WTC11 (cell line): ENCODE data around the gene SOX9. TPM values are rescaled to one million over a fixed set of nuclear protein-coding genes. Genes with fewer than 3 reads are reported as not detected.
A peak's percentile ranks its signal among the peaks of the same experiment; 100 is the strongest.

Experiments
- E2F5 ChIP-seq: sonication (generic); formaldehyde crosslinking; IDR thresholded peaks from 2 replicates; pipeline ENCODE4 v1.8.1; 2022; ENCODE audit warnings: mild to moderate bottlenecking, moderate library complexity, missing genetic modification reagents
- EMX1 ChIP-seq: fragments of 250-450 bp; sonication (Bioruptor Pico); IDR thresholded peaks from 2 replicates; pipeline ENCODE4 v1.8.0; 2021; ENCODE audit warnings: mild to moderate bottlenecking
- FOXJ3 ChIP-seq: sonication (generic); formaldehyde crosslinking; IDR thresholded peaks from 2 replicates; pipeline ENCODE4 v1.9.0; 2021; ENCODE audit warnings: missing genetic modification reagents, mild to moderate bottlenecking, borderline replicate concordance
- FOXK1 ChIP-seq: sonication (generic); formaldehyde crosslinking; IDR thresholded peaks from 2 replicates; pipeline ENCODE4 v1.8.0; 2022; ENCODE audit warnings: mild to moderate bottlenecking, moderate library complexity, missing genetic modification reagents
- HMGA2 ChIP-seq: fragments of 250-450 bp; sonication (Bioruptor Pico); IDR thresholded peaks from 2 replicates; pipeline ENCODE4 v1.4.0; 2021; ENCODE audit warnings: mild to moderate bottlenecking, moderate library complexity
- JAZF1 ChIP-seq: fragments of 250-450 bp; sonication (Bioruptor Pico); IDR thresholded peaks from 2 replicates; pipeline ENCODE4 v1.9.0; 2021; ENCODE audit warnings: moderate library complexity, mild to moderate bottlenecking, inconsistent platforms
- MAX ChIP-seq: sonication (generic); formaldehyde crosslinking; IDR thresholded peaks from 2 replicates; pipeline ENCODE4 v1.8.0; 2022; ENCODE audit warnings: mild to moderate bottlenecking, missing genetic modification reagents
- MLX ChIP-seq: sonication (generic); formaldehyde crosslinking; IDR thresholded peaks from 2 replicates; pipeline ENCODE4 v1.8.1; 2023; ENCODE audit warnings: mild to moderate bottlenecking, missing genetic modification reagents, moderate library complexity
- NFE2L1 ChIP-seq: sonication (generic); formaldehyde crosslinking; IDR thresholded peaks from 2 replicates; pipeline ENCODE4 v1.8.1; 2023; ENCODE audit warnings: missing genetic modification reagents
- NFYB ChIP-seq: sonication (generic); formaldehyde crosslinking; conservative IDR thresholded peaks from 2 replicates; pipeline ENCODE4 v1.8.0; 2022; ENCODE audit warnings: low read depth, missing genetic modification reagents
- NR2C2 ChIP-seq: sonication (generic); formaldehyde crosslinking; IDR thresholded peaks from 2 replicates; pipeline ENCODE4 v1.8.0; 2022; ENCODE audit warnings: mild to moderate bottlenecking, missing genetic modification reagents
- RELA ChIP-seq: sonication (generic); formaldehyde crosslinking; IDR thresholded peaks from 2 replicates; pipeline ENCODE4 v1.8.1; 2022; ENCODE audit warnings: missing genetic modification reagents, mild to moderate bottlenecking, borderline replicate concordance
- STAT6 ChIP-seq: sonication (generic); formaldehyde crosslinking; conservative IDR thresholded peaks from 2 replicates; pipeline ENCODE4 v1.8.1; 2023; ENCODE audit warnings: mild to moderate bottlenecking, low read depth, missing genetic modification reagents, moderate library complexity
- ZBTB43 ChIP-seq: sonication (generic); formaldehyde crosslinking; IDR thresholded peaks from 2 replicates; pipeline ENCODE4 v1.8.1; 2023; ENCODE audit warnings: mild to moderate bottlenecking, missing genetic modification reagents
- ZMAT4 ChIP-seq: fragments of 250-450 bp; sonication (Bioruptor Pico); IDR thresholded peaks from 2 replicates; pipeline ENCODE4 v1.9.0; 2021; ENCODE audit warnings: mild to moderate bottlenecking
- ZNF121 ChIP-seq: sonication (generic); formaldehyde crosslinking; IDR thresholded peaks from 2 replicates; pipeline ENCODE4 v1.8.0; 2023; ENCODE audit warnings: missing genetic modification reagents
- ZNF232 ChIP-seq: sonication (generic); formaldehyde crosslinking; IDR thresholded peaks from 2 replicates; pipeline ENCODE4 v1.8.0; 2022; ENCODE audit warnings: mild to moderate bottlenecking, missing genetic modification reagents
- ZNF425 ChIP-seq: fragments of 250-450 bp; sonication (Bioruptor Pico); conservative IDR thresholded peaks from 2 replicates; pipeline ENCODE4 v1.9.0; 2021; ENCODE audit warnings: mild to moderate bottlenecking
- ZNF512 ChIP-seq: sonication (generic); formaldehyde crosslinking; IDR thresholded peaks from 2 replicates; pipeline ENCODE4 v1.8.1; 2022; ENCODE audit warnings: missing genetic modification reagents, borderline replicate concordance
- ZNF532 ChIP-seq: fragments of 250-450 bp; sonication (Bioruptor Pico); IDR thresholded peaks from 2 replicates; pipeline ENCODE4 v1.9.0; 2021; ENCODE audit warnings: mild to moderate bottlenecking, borderline replicate concordance
- ZNF671 ChIP-seq: fragments of 250-450 bp; sonication (Bioruptor Pico); IDR thresholded peaks from 2 replicates; pipeline ENCODE4 v1.8.0; 2021; ENCODE audit warnings: mild to moderate bottlenecking
- ZSCAN18 ChIP-seq: fragments of 250-450 bp; sonication (Bioruptor Pico); IDR thresholded peaks from 2 replicates; pipeline ENCODE4 v2.1.2; 2022; ENCODE audit warnings: mild to moderate bottlenecking, moderate library complexity
- total RNA-seq: library from RNA; stranded (reverse); gene quantifications from 3 replicates; pipeline ENCODE4 v1.2.3, GENCODE V29; 2021

SOX9 gene
- total RNA-seq, 1 experiment from 2014 or later, result 8.1 TPM

- 0 out of 2 replicates have a peak, but pooled peaks have one; percentile 19 for TF ChIP-seq ZBTB43
- no peak for TF ChIP-seq NFE2L1 (CRISPR knock-in tag)
- no peak for TF ChIP-seq NFYB
- TF ChIP-seq FOXK1 (CRISPR knock-in tag), result peak; percentile 49
- TF ChIP-seq JAZF1 (CRISPR knock-in tag), result no peak
- TF ChIP-seq STAT6 (CRISPR knock-in tag), result 0 out of 2 replicates have a peak, but pooled peaks have one; percentile 71
- TF ChIP-seq ZNF532 (CRISPR knock-in tag), result no peak
- no peak for TF ChIP-seq ZNF121 (CRISPR knock-in tag)
- TF ChIP-seq ZNF232, result no peak
- TF ChIP-seq FOXJ3 (CRISPR knock-in tag), result no peak
- no peak for TF ChIP-seq ZMAT4 (CRISPR knock-in tag)
- no peak for TF ChIP-seq E2F5 (CRISPR knock-in tag)
- TF ChIP-seq MLX, result no peak
- TF ChIP-seq ZSCAN18 (CRISPR knock-in tag), result no peak
- TF ChIP-seq ZNF671 (CRISPR knock-in tag), result no peak
- no peak for TF ChIP-seq EMX1 (CRISPR knock-in tag)
- 0 out of 2 replicates have a peak, but pooled peaks have one; percentile 13 for TF ChIP-seq NR2C2
- TF ChIP-seq ZNF425 (CRISPR knock-in tag), result no peak
- peak; percentile 63; the same call in 1 of the 2 replicates for TF ChIP-seq MAX (CRISPR knock-in tag)
- no peak for TF ChIP-seq RELA
- TF ChIP-seq ZNF512, result no peak
- no peak for TF ChIP-seq HMGA2
Measured at GRCh38 chr17:72121164-72122009, 567 bp downstream of the SOX9 start (continued).
